Smooth muscle cell (in vitro differentiated cells): Measurements from ENCODE around the gene ATXN2. TPM values are rescaled to one million over a fixed set of nuclear protein-coding genes. Genes with fewer than 3 reads are reported as not detected.

ENCODE experiments used
- DNase-seq: peaks from one replicate; lab custom pipeline; 2025; ENCODE audit not compliant: unreplicated experiment; lab: John Stamatoyannopoulos, UW
- H2AFZ ChIP-seq: fragments of 200-600 bp; sonication (generic); 2 replicates; pipeline ENCODE4 v1.6.0; 2016; ENCODE audit warnings: antibody characterized with exemption, low read depth, mild to moderate bottlenecking
- H3F3A ChIP-seq: fragments of 200-600 bp; sonication (generic); 2 replicates; pipeline ENCODE4 v1.6.0; 2017; ENCODE audit warnings: antibody characterized with exemption, low read depth
- H3K27ac ChIP-seq: fragments of 200-600 bp; sonication (generic); 2 replicates; pipeline ENCODE4 v1.5.1; 2016; ENCODE audit warnings: low read depth, mild to moderate bottlenecking
- H3K27me3 ChIP-seq: fragments of 200-600 bp; sonication (generic); 2 replicates; pipeline ENCODE4 v1.6.1; 2016; ENCODE audit warnings: low read depth, mild to moderate bottlenecking
- H3K36me3 ChIP-seq: fragments of 200-600 bp; sonication (generic); 2 replicates; pipeline ENCODE4 v1.5.1; 2016; ENCODE audit warnings: low read depth
- H3K4me1 ChIP-seq: fragments of 200-600 bp; sonication (generic); 2 replicates; pipeline ENCODE4 v1.5.1; 2016; ENCODE audit warnings: low read depth
- H3K4me2 ChIP-seq: fragments of 200-600 bp; sonication (generic); 2 replicates; pipeline ENCODE4 v1.6.0; 2016; ENCODE audit warnings: mild to moderate bottlenecking
- H3K4me3 ChIP-seq: fragments of 200-600 bp; sonication (generic); 2 replicates; pipeline ENCODE4 v1.5.1; 2016; ENCODE audit warnings: mild to moderate bottlenecking
- H3K79me2 ChIP-seq: fragments of 200-600 bp; sonication (generic); 2 replicates; pipeline ENCODE4 v1.6.0; 2016; ENCODE audit warnings: low read depth, mild to moderate bottlenecking
- H3K9ac ChIP-seq: fragments of 200-600 bp; sonication (generic); 2 replicates; pipeline ENCODE4 v1.6.0; 2016; ENCODE audit warnings: low read depth
- H3K9me3 ChIP-seq: fragments of 200-600 bp; sonication (generic); replicated peaks from 2 replicates; pipeline ENCODE4 v1.5.1; 2016; ENCODE audit warnings: low read depth
- H4K20me1 ChIP-seq: fragments of 200-600 bp; sonication (generic); 2 replicates; pipeline ENCODE4 v1.6.0; 2016; ENCODE audit warnings: low read depth
- CTCF ChIP-seq: fragments of 200-600 bp; sonication (generic); IDR thresholded peaks from 2 replicates; pipeline ENCODE4 v1.5.1; 2017; ENCODE audit warnings: borderline replicate concordance, mild to moderate bottlenecking, antibody characterized with exemption; ENCODE audit not compliant: insufficient read depth, poor library complexity, severe bottlenecking
- WGBS: methylation state at CpG from one replicate; pipeline ENCODE4 v1.1.7; 2016; ENCODE audit warnings: low lambda C conversion rate; 5-methylcytosine and 5-hydroxymethylcytosine counted together
- polyA plus RNA-seq: library from polyadenylated mRNA; unstranded; fragments of >200 nt; fragmentation: Nextera tagmentation; extraction: Ambion mirVana; gene quantifications from 2 replicates; pipeline ENCODE4 v1.2.1, GENCODE V29; 2016
- total RNA-seq: library from RNA; depleted of rRNA; stranded (reverse); fragments of >200 nt; gene quantifications from 2 replicates; pipeline ENCODE4 v1.2.3, GENCODE V29; 2014

ATXN2 gene
- total and polyA plus RNA-seq, 2 experiments from 2014 or later = 29.3 to 39.6 TPM

GRCh38 chr12:111448266-111448830 lies 150.8 kb downstream of the ATXN2 start:
- H3K9me3 ChIP-seq = no peaks in the 10 kb centered on the region
- no peak overlapping the region for H3K4me2 ChIP-seq
- H3F3A ChIP-seq = peaks cover 49% of the 10 kb centered on the region
- H3K9ac ChIP-seq = no peak overlapping the region
- H3K4me1 ChIP-seq = peaks cover 15% of the 10 kb centered on the region
- WGBS = 86% methylated on average over 9 of the region's 9 CpGs
- H4K20me1 ChIP-seq = peaks cover 70% of the 10 kb centered on the region
- H3K27ac ChIP-seq = peak overlapping the region; percentile 24
- no peak overlapping the region for H2AFZ ChIP-seq
- no peaks in the 10 kb centered on the region for H3K36me3 ChIP-seq
- no peak overlapping the region for H3K4me3 ChIP-seq
- H3K79me2 ChIP-seq = peaks cover 1% of the 10 kb centered on the region
- no peak for DNase-seq
- H3K27me3 ChIP-seq = no peaks in the 10 kb centered on the region
- no peak for TF ChIP-seq CTCF

GRCh38 chr12:111447571-111448265 lies 151.4 kb downstream of the ATXN2 start:
- Histone ChIP-seq H3K4me3 (no peak overlapping the region), H3F3A (peaks cover 55% of the 10 kb centered on the region), H3K4me2 (no peak overlapping the region), H3K4me1 (peaks cover 15% of the 10 kb centered on the region), H3K36me3 (no peaks in the 10 kb centered on the region), H3K9ac (no peak overlapping the region), H4K20me1 (peaks cover 76% of the 10 kb centered on the region), H3K79me2 (peaks cover 6% of the 10 kb centered on the region), H2AFZ (no peak overlapping the region), H3K27me3 (no peaks in the 10 kb centered on the region), H3K27ac (no peak overlapping the region), H3K9me3 (no peaks in the 10 kb centered on the region)
- 98% methylated on average over 28 of the region's 28 CpGs for WGBS
- DNase-seq = no peak
- TF ChIP-seq CTCF = no peak

GRCh38 chr12:111446631-111447570 lies 152.2 kb downstream of the ATXN2 start:
- peaks cover 15% of the 10 kb centered on the region for H3K4me1 ChIP-seq
- 94% methylated on average over 19 of the region's 20 CpGs for WGBS
- no peaks in the 10 kb centered on the region for H3K9me3 ChIP-seq
- H3K9ac ChIP-seq = no peak overlapping the region
- peak overlapping the region; percentile 71 for H3K27ac ChIP-seq
- H3K27me3 ChIP-seq = no peaks in the 10 kb centered on the region
- no peak for DNase-seq
- H3K4me2 ChIP-seq = no peak overlapping the region
- H3K4me3 ChIP-seq = no peak overlapping the region
- peaks cover 81% of the 10 kb centered on the region for H4K20me1 ChIP-seq
- no peak for TF ChIP-seq CTCF
- peaks cover 14% of the 10 kb centered on the region for H3K79me2 ChIP-seq
- H3K36me3 ChIP-seq = no peaks in the 10 kb centered on the region
- no peak overlapping the region for H2AFZ ChIP-seq
- peaks cover 53% of the 10 kb centered on the region for H3F3A ChIP-seq
